Endothelial cell of umbilical vein (primary cell): ENCODE results near the gene PSKH1. TPM values are rescaled to one million over a fixed set of nuclear protein-coding genes. Genes with fewer than 3 reads are reported as not detected.

Source experiments
- BruUV-seq: library from RNA; stranded (reverse); fragments of 400-500 nt; replicated peaks from 2 replicates; lab custom pipeline; 2021; lab: Mats Ljungman, UMichigan
- CTCF ChIA-PET: fragments of 300-600, 350-600 bp; sonication (Branson Sonifier 250); formaldehyde crosslinking; loops from one replicate; lab custom pipeline; 2021; ENCODE audit warnings: antibody characterized with exemption, inconsistent platforms; lab: Charles Lee
- POLR2A ChIA-PET: fragments of 300-600, 350-600 bp; sonication (Branson Sonifier 250); formaldehyde crosslinking; loops from one replicate; lab custom pipeline; 2021; ENCODE audit warnings: antibody characterized with exemption, inconsistent platforms; lab: Charles Lee
- DNase-seq: peaks from one replicate; pipeline ENCODE4 v3.0.0-alpha.2; 2011; ENCODE audit warnings: low read depth, low spot score
- FAIRE-seq: peaks from 2 replicates; lab custom pipeline; 2011; peaks lifted over from hg19 to GRCh38; lab: Jason Lieb, UNC
- H2AFZ ChIP-seq: 2 replicates; pipeline ENCODE4 v1.6.0; 2012; ENCODE audit warnings: low read depth, low read length, control low read depth, inconsistent platforms
- H3K27ac ChIP-seq: 2 replicates; pipeline ENCODE4 v1.5.1; 2011; ENCODE audit warnings: low read depth, mild to moderate bottlenecking, control low read depth, low read length, moderate library complexity; ENCODE audit not compliant: insufficient read depth
- H3K27me3 ChIP-seq, 2 experiments: 2 replicates each; pipeline versions ENCODE4 v1.6.0 to v1.6.1; 2011; ENCODE audit warnings: low read length in 2 of 2, mixed read lengths in 1 of 2; ENCODE audit not compliant: control insufficient read depth in 2 of 2, insufficient read depth in 2 of 2
- H3K36me3 ChIP-seq, 2 experiments: 2 replicates in 1 of 2; 3 replicates in 1 of 2; pipeline ENCODE4 v1.5.1; 2011; ENCODE audit warnings: low read length in 2 of 2, mild to moderate bottlenecking in 1 of 2, moderate library complexity in 1 of 2; ENCODE audit not compliant: control insufficient read depth in 2 of 2, insufficient read depth in 2 of 2; ENCODE audit errors: extremely low read depth in 1 of 2
- H3K4me1 ChIP-seq: 3 replicates; pipeline ENCODE4 v1.5.1; 2011; ENCODE audit warnings: mild to moderate bottlenecking, low read length; ENCODE audit not compliant: control insufficient read depth, insufficient read depth; ENCODE audit errors: extremely low read depth
- H3K4me2 ChIP-seq: 2 replicates; pipeline ENCODE4 v1.6.1; 2011; ENCODE audit warnings: low read length, control low read depth, mixed read lengths; ENCODE audit not compliant: insufficient read depth
- H3K4me3 ChIP-seq, 3 experiments: fragments of 200-600 bp in 1 of 3; sonication (generic), shearing (Covaris generic) in 1 of 3; replicated peaks in 1 of 3; 2 replicates each; pipeline ENCODE4 v1.5.1; 2011 to 2016; ENCODE audit warnings: control low read depth in 3 of 3, low read length in 3 of 3, mild to moderate bottlenecking in 2 of 3, inconsistent platforms in 1 of 3, low read depth in 1 of 3, moderate library complexity in 1 of 3; ENCODE audit not compliant: insufficient read depth in 1 of 3
- H3K79me2 ChIP-seq: 2 replicates; pipeline ENCODE4 v1.6.0; 2012; ENCODE audit warnings: low read length, inconsistent platforms; ENCODE audit not compliant: control insufficient read depth, insufficient read depth
- H3K9ac ChIP-seq: replicated peaks from 2 replicates; pipeline ENCODE3; 2011; ENCODE audit warnings: low read length, control low read depth; ENCODE audit not compliant: insufficient read depth; ENCODE audit errors: extremely low read depth
- H3K9me1 ChIP-seq: replicated peaks from 3 replicates; pipeline ENCODE4 v1.6.0; 2011; ENCODE audit warnings: mild to moderate bottlenecking, low read length; ENCODE audit not compliant: control insufficient read depth, insufficient read depth; ENCODE audit errors: extremely low read depth
- H3K9me3 ChIP-seq: replicated peaks from 2 replicates; pipeline ENCODE4 v1.5.1; 2012; ENCODE audit warnings: low read length, inconsistent platforms; ENCODE audit not compliant: control insufficient read depth, insufficient read depth
- H4K20me1 ChIP-seq: replicated peaks from 2 replicates; pipeline ENCODE3; 2011; ENCODE audit warnings: mild to moderate bottlenecking, low read length; ENCODE audit not compliant: control insufficient read depth, insufficient read depth; ENCODE audit errors: extremely low read depth
- EZH2 ChIP-seq: IDR thresholded peaks from 2 replicates; pipeline ENCODE4 v1.6.1; 2012; ENCODE audit warnings: borderline replicate concordance, low read depth, mild to moderate bottlenecking, moderate library complexity, low read length, inconsistent platforms; ENCODE audit not compliant: severe bottlenecking
- FOS ChIP-seq: IDR thresholded peaks from 2 replicates; pipeline ENCODE4 v1.6.1; 2011; ENCODE audit warnings: mild to moderate bottlenecking, low read length, moderate library complexity, borderline replicate concordance; ENCODE audit not compliant: insufficient read depth
- GATA2 ChIP-seq: IDR thresholded peaks from 2 replicates; pipeline ENCODE4 v1.7.0; 2011; ENCODE audit warnings: low read depth, mild to moderate bottlenecking, moderate library complexity, mixed read lengths, low read length; ENCODE audit not compliant: insufficient read length, insufficient read depth
- JUN ChIP-seq: IDR thresholded peaks from 2 replicates; pipeline ENCODE4 v1.6.1; 2011; ENCODE audit warnings: borderline replicate concordance, low read depth; ENCODE audit not compliant: insufficient read length, insufficient read depth
- MYC ChIP-seq: IDR thresholded peaks from one replicate; pipeline ENCODE4 v1.6.1; 2011; ENCODE audit warnings: mild to moderate bottlenecking, low read depth, low read length
- POLR2A ChIP-seq: IDR thresholded peaks from 2 replicates; pipeline ENCODE4 v1.6.1; 2012; ENCODE audit warnings: low read depth, mild to moderate bottlenecking, control low read depth, low read length
- POLR2AphosphoS5 ChIP-seq: IDR thresholded peaks from 2 replicates; pipeline ENCODE4 v1.6.1; 2012; ENCODE audit warnings: low read depth, mild to moderate bottlenecking, control low read depth, low read length, moderate library complexity; ENCODE audit not compliant: insufficient read depth
- dilution Hi-C: fragments of 300-500 bp; cut with MboI; formaldehyde crosslinking; loops from one replicate; pipeline ENCODE4 v1.15.0; 2019; ENCODE audit warnings: low sequenced_read_pairs; ENCODE audit not compliant: extremely low pct_ligation_motif_present
- intact Hi-C: fragments of 100-400 bp; cut with micrococcal nuclease; formaldehyde crosslinking; loops from one replicate; pipeline ENCODE4 v1.10.0; 2022
- polyA plus RNA-seq, 4 experiments: library from polyadenylated mRNA; depleted of rRNA in 3 of 4; stranded (reverse) in 3 of 4; unstranded in 1 of 4; fragments of >200 nt; gene quantifications; 2 replicates each; pipeline versions ENCODE4 v1.2.1 to v1.2.3, GENCODE V29; 2011 to 2012; ENCODE audit warnings: missing spikeins in 1 of 4
- total RNA-seq: library from RNA; stranded (reverse); gene quantifications from 2 replicates; pipeline ENCODE4 v1.2.3, GENCODE V29; 2021
- TF ChIP-seq, protein P1 (sequence below), 2 donors: IDR thresholded peaks; 1 replicate in 1 of 2; 2 replicates in 1 of 2; pipeline ENCODE4 v1.5.1; 2011; ENCODE audit warnings: low read length in 2 of 2, mild to moderate bottlenecking in 2 of 2, moderate library complexity in 2 of 2, control low read depth in 1 of 2, inconsistent platforms in 1 of 2, low read depth in 1 of 2; ENCODE audit not compliant: insufficient read depth in 1 of 2; ENCODE audit errors: extremely low read depth in 1 of 2
- TF ChIP-seq, protein P2 (sequence below): IDR thresholded peaks from 2 replicates; pipeline ENCODE4 v1.6.1; 2011; ENCODE audit not compliant: insufficient read depth, insufficient read length

PSKH1 gene
- total and polyA plus RNA-seq, 2 donors (not counting 3 experiments of a cell fraction or from before 2014, with no cell fraction given) = 25.9 to 42.6 TPM

GRCh38 chr16:67976205-67976604, 83.2 kb downstream of the PSKH1 start:
- POLR2A ChIA-PET = no interaction called here
- no TSS peak for BruUV-seq
- H3K9me1 ChIP-seq = no peaks in the 10 kb centered on the region
- no peak for TF ChIP-seq JUN
- TF ChIP-seq, protein P1, sequence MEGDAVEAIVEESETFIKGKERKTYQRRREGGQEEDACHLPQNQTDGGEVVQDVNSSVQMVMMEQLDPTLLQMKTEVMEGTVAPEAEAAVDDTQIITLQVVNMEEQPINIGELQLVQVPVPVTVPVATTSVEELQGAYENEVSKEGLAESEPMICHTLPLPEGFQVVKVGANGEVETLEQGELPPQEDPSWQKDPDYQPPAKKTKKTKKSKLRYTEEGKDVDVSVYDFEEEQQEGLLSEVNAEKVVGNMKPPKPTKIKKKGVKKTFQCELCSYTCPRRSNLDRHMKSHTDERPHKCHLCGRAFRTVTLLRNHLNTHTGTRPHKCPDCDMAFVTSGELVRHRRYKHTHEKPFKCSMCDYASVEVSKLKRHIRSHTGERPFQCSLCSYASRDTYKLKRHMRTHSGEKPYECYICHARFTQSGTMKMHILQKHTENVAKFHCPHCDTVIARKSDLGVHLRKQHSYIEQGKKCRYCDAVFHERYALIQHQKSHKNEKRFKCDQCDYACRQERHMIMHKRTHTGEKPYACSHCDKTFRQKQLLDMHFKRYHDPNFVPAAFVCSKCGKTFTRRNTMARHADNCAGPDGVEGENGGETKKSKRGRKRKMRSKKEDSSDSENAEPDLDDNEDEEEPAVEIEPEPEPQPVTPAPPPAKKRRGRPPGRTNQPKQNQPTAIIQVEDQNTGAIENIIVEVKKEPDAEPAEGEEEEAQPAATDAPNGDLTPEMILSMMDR (IDR thresholded peaks at IDR 0.05; ENCODE audit: extremely low read depth in 1 of 2, insufficient read depth in 1 of 2, low read depth in 1 of 2, low read length in 2 of 2) = no peak
- TF ChIP-seq FOS = no peak
- TF ChIP-seq POLR2AphosphoS5 = no peak
- TF ChIP-seq EZH2 = no peak
- no peak for TF ChIP-seq GATA2
- no peak for TF ChIP-seq POLR2A
- TF ChIP-seq, protein P2, sequence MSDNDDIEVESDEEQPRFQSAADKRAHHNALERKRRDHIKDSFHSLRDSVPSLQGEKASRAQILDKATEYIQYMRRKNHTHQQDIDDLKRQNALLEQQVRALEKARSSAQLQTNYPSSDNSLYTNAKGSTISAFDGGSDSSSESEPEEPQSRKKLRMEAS = no peak
- no peak for TF ChIP-seq MYC
- H3K9me3 ChIP-seq = no peaks in the 10 kb centered on the region
- CTCF ChIA-PET = interaction anchor here (1.6 kb wide), 1 partner anchor 65 kb away, joined by 4 read pairs; no protein-coding TSS in a partner anchor
- no peaks in the 10 kb centered on the region for H3K36me3 ChIP-seq
- H3K9ac ChIP-seq = no peak overlapping the region
- no peaks in the 10 kb centered on the region for H3K79me2 ChIP-seq
- dilution Hi-C loops = no loop called here
- H3K27me3 ChIP-seq = peaks cover 0 to 3% of the 10 kb centered on the region in 2 experiments
- H3K4me3 ChIP-seq = no peak overlapping the region
- H3K27ac ChIP-seq = no peak overlapping the region
- FAIRE-seq = no peak
- no peaks in the 10 kb centered on the region for H4K20me1 ChIP-seq
- no peak overlapping the region for H2AFZ ChIP-seq
- no peak for DNase-seq
- intact Hi-C loops = no loop called here
- H3K4me1 ChIP-seq = no peaks in the 10 kb centered on the region
- H3K4me2 ChIP-seq = no peak overlapping the region
